ENCODE results near the gene ATAD3B.
"Not testable (repeated sequence)": the region's sequence is repeated elsewhere in the genome, so short reads cannot be mapped to it uniquely, and the experiment has no call there.

The ATAD3B gene

GRCh38 chr1:1483714-1484113 lies 12.1 kb downstream of the ATAD3B start:
- TF ChIP-seq CTCF (conservative IDR thresholded peaks at IDR 0.05; ENCODE audit: low read depth, low read length), result no peak

GRCh38 chr1:1484976-1485750 lies 13.6 kb downstream of the ATAD3B start:
- H3K4me3 ChIP-seq (ENCODE audit: low read length); DNase-seq (ENCODE audit: low read depth): not testable (repeated sequence)

More at GRCh38 chr1:1483714-1484113, 12.1 kb downstream of the ATAD3B start:
- no peak for DNase-seq (ENCODE audit: low read depth)
- H3K4me3 ChIP-seq (ENCODE audit: low read length), result no peak overlapping the region

- not testable (repeated sequence) for H3K4me3 ChIP-seq (ENCODE audit: low read length)
Measured at GRCh38 chr1:1485755-1486317, 14.3 kb downstream of the ATAD3B start.

GRCh38 chr1:1487701-1488100 lies 16.1 kb downstream of the ATAD3B start:
- H3K4me3 ChIP-seq (ENCODE audit: low read length), result no peak overlapping the region
- no peak for TF ChIP-seq CTCF (conservative IDR thresholded peaks at IDR 0.05; ENCODE audit: low read depth, low read length)
- DNase-seq (ENCODE audit: low read depth), result no peak

More at GRCh38 chr1:1485755-1486317, 14.3 kb downstream of the ATAD3B start:
- DNase-seq (ENCODE audit: low read depth), result not testable (repeated sequence)

- no peak overlapping the region for H3K4me3 ChIP-seq (ENCODE audit: low read length)
- no peak for TF ChIP-seq CTCF (conservative IDR thresholded peaks at IDR 0.05; ENCODE audit: low read depth, low read length)
- DNase-seq (ENCODE audit: low read depth), result no peak
Measured at GRCh38 chr1:1489231-1489630, 17.7 kb downstream of the ATAD3B start.

- H3K4me3 ChIP-seq (ENCODE audit: low read length), result no peak overlapping the region
- DNase-seq (ENCODE audit: low read depth), result no peak
- no peak for TF ChIP-seq CTCF (conservative IDR thresholded peaks at IDR 0.05; ENCODE audit: low read depth, low read length)
Measured at GRCh38 chr1:1489861-1490260, 18.3 kb downstream of the ATAD3B start.

GRCh38 chr1:1490633-1491230 lies 19.2 kb downstream of the ATAD3B start:
- TF ChIP-seq CTCF (conservative IDR thresholded peaks at IDR 0.05; ENCODE audit: low read depth, low read length), result no peak
- no peak overlapping the region for H3K4me3 ChIP-seq (ENCODE audit: low read length)

GRCh38 chr1:1491601-1492000 lies 20.0 kb downstream of the ATAD3B start:
- TF ChIP-seq CTCF (conservative IDR thresholded peaks at IDR 0.05; ENCODE audit: low read depth, low read length), result no peak
- DNase-seq (ENCODE audit: low read depth), result no peak

More at GRCh38 chr1:1490633-1491230, 19.2 kb downstream of the ATAD3B start:
- DNase-seq (ENCODE audit: low read depth), result no peak

GRCh38 chr1:1494311-1494710 lies 22.7 kb downstream of the ATAD3B start:
- not testable (repeated sequence) for DNase-seq (ENCODE audit: low read depth); H3K4me3 ChIP-seq (ENCODE audit: low read length)

More at GRCh38 chr1:1491601-1492000, 20.0 kb downstream of the ATAD3B start:
- no peak overlapping the region for H3K4me3 ChIP-seq (ENCODE audit: low read length)

GRCh38 chr1:1495461-1495975 lies 24.0 kb downstream of the ATAD3B start:
- not testable (repeated sequence) for H3K4me3 ChIP-seq (ENCODE audit: low read length); DNase-seq (ENCODE audit: low read depth)

Data from retinal pigment epithelial cell (primary cell).